A673 (cell line): Measurements from ENCODE around the gene POLR2J.
"Not testable (repeated sequence)": the region's sequence is repeated elsewhere in the genome, so short reads cannot be mapped to it uniquely, and the experiment has no call there.

Source experiments
- EZH2 ChIP-seq: fragments of 200-600 bp; sonication (generic); IDR thresholded peaks from 2 replicates; pipeline ENCODE4 v1.6.1; 2017; ENCODE audit warnings: borderline replicate concordance, low read depth, mild to moderate bottlenecking, mixed read lengths, antibody characterized with exemption, low read length; ENCODE audit not compliant: poor library complexity, severe bottlenecking
- TF ChIP-seq, protein P1 (sequence below): fragments of 300-800, 200-600 bp; sonication (generic); conservative IDR thresholded peaks from 2 replicates; pipeline ENCODE4 v1.5.1; 2017; ENCODE audit warnings: low read depth, mild to moderate bottlenecking, antibody characterized with exemption, low read length, moderate library complexity, mixed read lengths

DNA sequence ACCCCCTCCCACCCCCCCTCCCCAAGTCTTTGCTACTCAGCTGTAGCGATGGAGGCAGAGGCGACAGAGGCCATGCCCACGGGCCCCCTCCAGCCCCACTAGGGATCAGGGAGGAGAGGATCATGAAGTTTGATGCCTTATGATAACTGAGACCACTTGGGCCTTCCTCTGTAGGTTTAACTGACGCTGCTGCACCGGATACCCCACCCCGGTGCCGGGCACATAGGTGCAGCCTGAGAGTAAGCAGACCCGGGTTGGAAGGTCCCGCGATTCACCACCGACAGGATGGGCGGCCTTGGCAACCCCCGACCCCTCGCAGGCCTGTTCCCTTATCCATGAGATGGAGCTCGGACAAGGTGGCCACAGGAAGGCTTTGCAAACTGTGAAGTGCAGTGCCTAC, 15.3 kb upstream of the POLR2J start:
- TF ChIP-seq, protein P1, sequence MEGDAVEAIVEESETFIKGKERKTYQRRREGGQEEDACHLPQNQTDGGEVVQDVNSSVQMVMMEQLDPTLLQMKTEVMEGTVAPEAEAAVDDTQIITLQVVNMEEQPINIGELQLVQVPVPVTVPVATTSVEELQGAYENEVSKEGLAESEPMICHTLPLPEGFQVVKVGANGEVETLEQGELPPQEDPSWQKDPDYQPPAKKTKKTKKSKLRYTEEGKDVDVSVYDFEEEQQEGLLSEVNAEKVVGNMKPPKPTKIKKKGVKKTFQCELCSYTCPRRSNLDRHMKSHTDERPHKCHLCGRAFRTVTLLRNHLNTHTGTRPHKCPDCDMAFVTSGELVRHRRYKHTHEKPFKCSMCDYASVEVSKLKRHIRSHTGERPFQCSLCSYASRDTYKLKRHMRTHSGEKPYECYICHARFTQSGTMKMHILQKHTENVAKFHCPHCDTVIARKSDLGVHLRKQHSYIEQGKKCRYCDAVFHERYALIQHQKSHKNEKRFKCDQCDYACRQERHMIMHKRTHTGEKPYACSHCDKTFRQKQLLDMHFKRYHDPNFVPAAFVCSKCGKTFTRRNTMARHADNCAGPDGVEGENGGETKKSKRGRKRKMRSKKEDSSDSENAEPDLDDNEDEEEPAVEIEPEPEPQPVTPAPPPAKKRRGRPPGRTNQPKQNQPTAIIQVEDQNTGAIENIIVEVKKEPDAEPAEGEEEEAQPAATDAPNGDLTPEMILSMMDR = not testable (repeated sequence)
- TF ChIP-seq EZH2 = not testable (repeated sequence)
